Effector CD4-positive, alpha-beta T cell (primary cell): ENCODE data around the gene FOXD4L3. TPM values are rescaled to one million over a fixed set of nuclear protein-coding genes. Genes with fewer than 3 reads are reported as not detected.
"Not testable (repeated sequence)": the region's sequence is repeated elsewhere in the genome, so short reads cannot be mapped to it uniquely, and the experiment has no call there.

Experiments
- DNase-seq: peaks from one replicate; pipeline ENCODE4 v3.0.0-alpha.2; 2020
- total RNA-seq: gene quantifications from one replicate; lab custom pipeline; 2026; lab: John Stamatoyannopoulos, UW

FOXD4L3 gene
- not detected for total RNA-seq

DNA sequence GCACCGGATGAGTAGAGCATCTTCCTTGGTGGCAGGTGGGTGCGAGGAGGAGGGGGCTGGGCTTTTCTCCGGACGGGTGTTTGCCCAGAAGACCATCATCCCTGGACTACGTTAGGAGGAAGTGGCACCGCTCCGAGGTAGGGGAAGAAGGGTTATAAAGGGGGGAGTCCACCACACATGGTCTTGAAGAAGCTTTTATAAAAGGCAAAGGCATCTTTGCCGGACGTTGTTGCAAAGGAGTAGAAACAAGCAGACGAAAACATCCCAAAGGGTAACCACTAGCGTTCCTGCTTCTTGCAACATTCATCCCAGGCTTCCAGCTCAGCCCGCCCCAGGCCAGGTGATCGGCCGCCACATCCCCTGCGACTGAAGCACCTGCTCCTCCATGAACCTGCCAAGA lies at the start of gene FOXD4L3:
Gene FOXD4L3 (plus strand): TSS at position 301 of the 400 bp plus-strand sequence. CDS start 85 bp downstream, at position 386.
- DNase-seq, result not testable (repeated sequence)

DNA sequence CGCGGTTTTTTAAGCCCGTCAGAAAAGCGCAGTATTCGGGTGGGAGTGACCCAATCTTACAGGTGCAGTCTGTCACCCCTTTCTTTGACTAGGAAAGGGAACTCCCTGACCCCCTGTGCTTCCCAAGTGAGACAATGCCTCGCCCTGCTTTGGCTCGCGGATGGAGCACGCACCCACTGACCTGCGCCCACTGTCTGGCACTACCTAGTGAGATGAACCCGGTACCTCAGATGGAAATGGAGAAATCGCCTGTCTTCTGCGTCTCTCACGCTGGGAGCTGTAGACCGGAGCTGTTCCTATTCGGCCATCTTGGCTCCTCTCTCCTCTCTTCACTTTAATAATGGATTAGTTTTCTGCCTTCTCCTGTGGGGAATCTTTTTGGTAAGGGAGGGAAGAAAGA lies 21.6 kb upstream of the FOXD4L3 start:
- DNase-seq, result not testable (repeated sequence)

DNA sequence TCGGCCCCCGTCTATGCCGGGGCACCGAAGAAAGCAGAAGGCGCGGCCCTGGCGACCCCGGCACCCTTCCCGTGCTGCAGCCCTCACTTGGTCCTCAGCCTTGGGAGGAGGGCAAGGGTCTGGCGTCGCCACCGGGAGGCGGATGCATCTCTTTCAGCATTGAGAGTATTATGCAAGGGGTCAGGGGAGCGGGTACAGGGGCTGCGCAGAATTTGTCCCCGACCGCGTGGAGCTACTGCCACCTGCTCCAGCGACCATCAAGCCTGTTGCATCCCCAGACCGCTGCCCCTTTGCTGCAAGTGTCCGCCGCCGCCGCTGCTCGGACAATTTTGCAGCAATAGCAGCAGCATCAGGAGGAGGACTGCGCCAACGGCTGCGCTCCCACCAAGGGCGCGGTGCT lies 1.1 kb downstream of the FOXD4L3 start:
- not testable (repeated sequence) for DNase-seq

DNA sequence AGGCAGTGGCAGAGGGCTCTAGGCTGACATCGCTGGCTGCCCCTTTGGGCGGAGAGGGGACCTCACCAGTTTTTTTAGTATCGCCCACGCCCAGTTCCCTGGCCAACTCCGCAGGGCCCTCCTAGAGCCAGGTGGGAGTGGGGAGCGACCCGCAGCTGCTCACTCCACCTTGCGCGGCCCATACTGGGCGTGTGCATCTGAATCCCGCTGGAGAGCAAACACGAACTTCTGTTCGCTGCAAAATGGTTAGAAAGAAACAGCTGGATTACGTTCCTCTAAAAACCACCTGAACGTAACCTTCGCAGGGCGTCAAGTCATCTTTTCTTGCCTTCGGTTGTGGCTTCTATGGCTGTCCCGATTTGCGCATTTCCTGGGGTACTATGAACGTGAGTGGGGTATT lies 1.5 kb downstream of the FOXD4L3 start:
- DNase-seq, result not testable (repeated sequence)

DNA sequence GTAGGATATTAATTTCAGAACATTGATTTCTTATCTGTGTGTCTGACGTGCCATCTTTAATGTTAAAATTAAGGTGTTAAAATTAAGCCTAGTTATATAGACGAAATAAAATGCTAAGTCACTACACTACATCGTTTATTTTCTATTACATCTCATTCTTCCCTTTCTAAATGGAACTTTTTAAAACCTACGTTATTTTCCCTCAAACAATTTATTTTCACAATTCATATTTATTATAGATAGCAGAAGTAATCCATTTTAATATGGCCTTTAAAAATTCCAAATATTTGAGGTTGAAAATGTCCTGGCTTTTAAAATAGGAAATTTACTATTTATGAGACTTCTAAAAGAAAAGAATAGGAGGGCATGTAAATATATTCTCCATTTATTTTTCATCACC lies 2.1 kb downstream of the FOXD4L3 start:
- not testable (repeated sequence) for DNase-seq

DNA sequence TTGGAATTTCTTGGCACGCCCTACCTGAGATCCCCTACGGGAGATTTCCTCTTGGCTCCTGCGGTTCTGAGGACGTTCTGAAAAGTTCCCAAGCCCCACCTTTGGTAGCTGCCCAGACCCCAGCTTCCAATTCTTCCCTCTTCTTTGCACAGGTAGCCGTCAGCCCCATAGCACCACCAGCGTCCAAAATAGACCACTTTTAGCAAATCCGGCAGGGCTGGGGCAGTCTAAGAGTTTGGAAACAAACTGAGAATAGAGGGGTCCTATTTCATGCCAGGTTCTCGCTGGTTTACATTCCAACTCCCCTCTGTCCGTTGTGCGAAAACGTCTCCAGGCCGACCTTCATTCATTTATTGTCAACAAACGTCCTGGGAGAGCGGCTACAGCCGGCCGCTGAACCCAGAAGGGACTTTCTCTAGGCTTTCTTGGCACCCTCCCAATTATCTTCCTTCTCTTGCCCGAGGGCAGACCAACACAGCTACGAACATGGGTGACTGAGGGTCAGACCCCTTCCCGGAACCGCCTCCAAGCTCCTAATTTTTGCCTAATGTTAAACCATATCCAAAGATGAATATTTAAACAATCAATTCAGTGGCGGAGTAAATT lies 3.1 kb downstream of the FOXD4L3 start:
- not testable (repeated sequence) for DNase-seq

DNA sequence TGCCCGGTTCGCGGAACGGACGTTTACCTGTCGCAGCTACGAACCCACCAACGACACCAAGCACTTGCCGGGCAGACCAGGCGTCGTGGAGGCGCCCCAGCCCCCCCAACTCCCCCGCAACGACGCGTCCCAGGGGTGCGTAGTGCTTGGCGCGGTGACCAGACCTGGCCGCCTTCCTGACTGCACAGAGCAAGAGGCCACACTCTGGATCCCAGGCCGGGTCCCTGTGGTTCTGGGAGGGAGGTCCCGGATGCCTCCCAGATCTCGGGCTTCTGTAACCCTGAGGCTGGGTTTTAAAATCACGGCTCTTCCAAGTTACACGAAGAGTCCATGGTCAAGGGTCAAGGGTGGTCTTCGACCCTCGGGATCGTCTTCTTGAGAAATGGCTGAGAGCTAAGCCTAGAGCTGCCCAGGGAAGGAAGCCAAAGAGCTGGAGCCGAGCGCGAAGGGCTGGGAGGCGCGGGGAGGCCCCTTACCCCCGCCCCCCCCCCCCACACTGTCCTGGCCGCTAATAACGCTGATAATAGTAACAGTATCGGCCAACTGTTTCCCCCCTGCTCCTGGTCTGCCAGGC lies 3.8 kb downstream of the FOXD4L3 start:
- not testable (repeated sequence) for DNase-seq

DNA sequence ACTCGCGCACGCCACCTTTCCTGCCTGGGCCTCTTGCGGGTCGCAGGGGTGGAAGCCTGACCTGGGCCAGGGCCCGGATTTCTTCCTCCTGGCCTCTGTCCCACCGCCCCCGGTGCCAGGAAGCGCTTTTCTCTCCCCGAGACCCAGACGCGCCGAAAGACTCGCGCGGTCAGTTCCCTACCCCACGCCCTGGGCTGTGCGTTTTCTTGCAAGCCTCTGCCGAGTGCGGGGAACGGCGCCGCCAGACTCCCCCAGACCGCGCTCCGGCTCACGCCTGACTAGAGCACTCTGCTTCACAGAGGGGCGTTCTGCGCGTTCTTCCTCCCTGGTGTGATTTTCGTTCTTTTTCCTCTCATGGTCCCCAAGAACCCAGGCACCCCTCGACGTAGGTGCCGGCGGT lies 4.5 kb downstream of the FOXD4L3 start:
- DNase-seq, result not testable (repeated sequence)

DNA sequence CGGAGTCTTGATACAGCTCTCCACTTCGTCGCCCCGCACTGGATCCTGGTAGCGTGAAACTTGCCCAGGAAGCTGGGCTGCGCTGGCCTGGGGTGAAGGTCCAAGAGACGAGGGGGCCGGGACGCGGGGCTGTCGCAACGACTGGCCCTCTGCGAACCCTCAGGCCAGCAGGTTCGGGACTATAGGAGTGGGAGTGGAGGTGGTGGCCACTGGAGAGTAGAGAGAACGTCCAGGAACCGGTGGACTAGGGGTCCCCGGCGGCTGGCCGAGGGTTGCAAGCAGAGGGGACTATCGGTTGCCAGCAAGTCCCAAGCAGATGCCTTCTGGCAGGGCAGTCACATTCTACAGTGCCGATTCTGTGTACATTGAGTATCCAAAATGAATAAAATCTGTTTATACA lies 5.0 kb downstream of the FOXD4L3 start:
- DNase-seq, result not testable (repeated sequence)

DNA sequence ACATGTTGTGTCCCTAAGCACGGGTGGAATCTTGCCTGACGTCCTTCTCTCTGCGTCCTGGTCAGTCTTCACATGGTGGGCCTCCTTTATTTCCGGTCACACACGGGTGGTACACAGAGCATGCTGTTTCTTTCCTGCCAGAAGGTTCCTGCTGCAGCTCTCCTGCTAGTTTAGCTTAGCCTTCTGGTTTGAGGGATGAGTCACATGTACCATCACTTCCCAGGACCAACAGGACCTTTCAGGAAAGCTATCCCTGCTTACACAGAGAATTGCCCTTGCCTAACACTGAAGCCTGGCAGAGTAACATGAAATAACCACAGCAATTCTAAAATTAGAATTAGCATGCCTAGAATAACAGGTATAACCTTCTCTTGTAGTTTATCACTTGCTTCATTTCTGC lies 8.5 kb downstream of the FOXD4L3 start:
- not testable (repeated sequence) for DNase-seq

DNA sequence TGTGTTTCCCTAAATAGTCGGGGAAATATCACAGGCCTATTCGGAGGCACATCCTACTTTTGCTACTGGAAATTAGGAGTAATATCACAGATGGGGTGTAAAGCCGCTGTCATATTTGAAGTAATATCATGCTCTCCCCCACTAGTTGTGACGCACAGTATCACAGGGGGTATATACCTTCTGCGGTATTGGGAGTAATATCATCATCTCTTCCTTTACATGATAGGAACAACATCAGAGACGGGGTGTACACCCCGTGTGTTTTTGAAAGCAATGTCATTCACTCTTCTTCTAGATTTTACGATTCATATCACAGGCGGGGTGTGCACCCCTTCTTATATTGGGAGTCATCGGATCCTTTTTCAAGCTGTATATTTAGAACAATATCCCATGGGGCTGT lies 15.5 kb downstream of the FOXD4L3 start:
- not testable (repeated sequence) for DNase-seq

DNA sequence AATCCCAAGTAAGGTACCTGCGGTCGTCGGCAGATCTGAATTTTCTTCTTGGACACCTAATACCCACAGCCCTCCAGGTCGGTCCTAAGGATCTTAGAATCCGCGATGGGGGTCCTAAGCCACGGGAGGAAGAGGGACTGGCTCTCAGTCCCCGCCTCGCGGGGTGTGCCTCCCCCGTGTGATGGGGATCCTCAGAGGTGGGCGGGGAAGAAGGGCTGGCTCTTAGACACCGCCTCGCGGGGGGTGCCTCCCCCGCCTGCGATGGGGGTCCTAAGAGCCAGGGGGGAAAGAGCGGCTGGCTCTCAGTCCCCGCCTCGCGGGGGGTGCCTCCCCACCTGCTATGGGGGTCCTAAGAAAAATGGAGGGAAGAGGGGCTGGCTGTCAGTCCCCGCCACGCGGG lies 21.1 kb downstream of the FOXD4L3 start:
- DNase-seq, result not testable (repeated sequence)

DNA sequence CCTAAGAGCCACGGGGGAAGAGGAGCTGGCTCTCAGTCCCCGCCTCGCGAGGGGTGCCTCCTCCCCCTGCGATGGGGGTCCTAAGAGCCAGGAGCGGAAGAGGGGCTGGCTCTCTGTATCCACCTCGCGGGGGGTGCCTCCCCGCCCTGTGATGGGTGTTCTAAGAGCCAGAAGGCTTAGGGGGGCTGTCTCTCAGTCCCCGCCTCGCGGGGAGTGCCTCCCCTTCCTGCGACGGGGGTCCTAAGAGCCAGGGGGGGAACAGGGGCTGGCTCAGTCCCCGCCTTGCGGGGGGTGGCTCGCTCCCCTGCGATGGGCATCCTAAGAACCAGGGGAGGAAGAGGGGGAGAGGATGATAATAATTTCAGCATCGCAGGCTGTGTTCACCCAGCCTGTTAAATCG lies 21.9 kb downstream of the FOXD4L3 start:
- not testable (repeated sequence) for DNase-seq

DNA sequence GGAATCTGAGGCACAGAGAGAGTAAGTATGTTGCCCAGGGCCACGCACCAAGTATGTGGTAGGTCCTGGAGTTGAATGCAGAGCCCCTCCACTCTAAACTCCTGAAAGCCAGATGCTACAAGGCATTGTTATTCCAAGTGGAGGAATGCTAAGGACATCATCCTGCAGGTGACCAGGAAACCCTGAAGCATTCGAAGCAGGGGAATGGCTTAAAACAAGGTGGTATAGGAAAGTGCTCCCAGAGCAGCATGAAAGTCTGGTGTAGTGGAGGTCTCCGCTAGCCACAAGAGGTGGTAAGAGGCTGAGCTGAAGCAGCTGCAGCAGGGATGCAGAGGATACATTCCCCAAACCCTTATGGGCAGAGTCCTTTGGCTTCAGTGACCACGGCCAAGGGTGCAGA lies 26.4 kb downstream of the FOXD4L3 start:
- DNase-seq, result not testable (repeated sequence)

DNA sequence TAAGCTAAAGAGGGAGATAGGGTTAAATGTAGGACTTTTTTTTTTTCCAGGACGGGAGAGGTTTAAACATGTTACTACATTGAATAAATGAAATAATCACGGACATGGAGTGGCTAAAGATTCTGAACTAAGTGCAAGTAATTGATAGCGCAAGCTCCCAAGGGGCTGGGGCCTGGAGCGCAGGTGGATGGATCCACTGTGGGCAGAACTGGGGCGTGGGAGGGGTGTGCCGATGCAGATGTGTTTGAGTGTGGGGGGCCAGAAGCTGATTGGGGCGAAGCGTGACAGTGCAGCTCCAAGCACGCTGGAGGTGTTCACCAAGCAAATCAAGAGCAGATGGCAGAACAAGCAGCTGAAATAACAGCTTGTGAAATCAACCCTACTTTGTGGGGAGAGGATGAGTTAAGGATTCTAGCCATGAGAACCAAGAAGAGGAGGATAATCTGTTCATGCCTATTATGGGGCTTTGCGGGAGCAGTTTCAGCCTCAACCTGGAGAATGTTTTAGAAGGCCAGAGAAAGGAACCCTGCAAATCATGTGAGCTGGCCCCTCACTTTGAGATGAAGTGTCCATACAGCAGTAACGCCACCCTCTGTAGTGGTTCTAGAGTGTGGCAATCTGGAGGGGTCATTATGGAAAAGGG lies 28.0 kb downstream of the FOXD4L3 start:
- DNase-seq, result not testable (repeated sequence)

DNA sequence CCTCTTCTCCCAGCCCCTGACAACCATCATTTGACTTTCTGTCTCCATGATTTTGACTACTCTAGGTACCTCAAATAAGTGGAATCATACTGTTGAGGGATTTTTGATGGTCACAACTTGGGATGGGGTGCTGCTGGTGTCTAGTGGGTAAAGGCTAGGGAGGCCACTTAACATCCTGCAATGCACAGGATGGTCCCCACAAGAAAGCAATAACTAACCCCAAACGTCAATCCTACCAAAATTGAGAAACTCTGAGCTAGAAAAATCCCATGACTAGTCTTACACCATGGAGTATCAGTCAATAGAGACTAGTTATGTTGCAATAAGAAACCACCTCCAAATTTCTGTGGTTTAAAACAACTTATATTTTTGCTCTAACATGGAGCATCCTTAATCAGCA lies 29.5 kb downstream of the FOXD4L3 start:
- not testable (repeated sequence) for DNase-seq

DNA sequence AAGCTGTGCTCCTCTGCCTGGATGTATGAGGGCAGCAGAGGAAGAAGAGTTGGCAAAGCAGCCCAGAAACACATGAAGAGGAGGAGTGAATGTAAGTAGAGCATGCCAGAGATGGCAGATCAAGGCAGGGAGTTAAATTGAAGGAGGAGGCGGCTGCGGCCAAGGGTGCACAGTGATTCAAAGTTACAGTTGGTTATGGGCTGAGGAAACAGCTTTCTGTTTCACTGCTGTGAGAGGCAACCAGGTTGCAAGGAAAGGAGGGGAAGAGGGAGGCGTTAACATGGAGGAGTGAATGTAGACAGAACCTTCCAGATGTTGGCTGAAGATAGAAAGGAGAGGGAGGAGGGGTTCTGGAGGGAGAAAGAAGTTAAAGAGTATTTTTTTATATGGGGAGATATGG lies 33.3 kb downstream of the FOXD4L3 start:
- not testable (repeated sequence) for DNase-seq

DNA sequence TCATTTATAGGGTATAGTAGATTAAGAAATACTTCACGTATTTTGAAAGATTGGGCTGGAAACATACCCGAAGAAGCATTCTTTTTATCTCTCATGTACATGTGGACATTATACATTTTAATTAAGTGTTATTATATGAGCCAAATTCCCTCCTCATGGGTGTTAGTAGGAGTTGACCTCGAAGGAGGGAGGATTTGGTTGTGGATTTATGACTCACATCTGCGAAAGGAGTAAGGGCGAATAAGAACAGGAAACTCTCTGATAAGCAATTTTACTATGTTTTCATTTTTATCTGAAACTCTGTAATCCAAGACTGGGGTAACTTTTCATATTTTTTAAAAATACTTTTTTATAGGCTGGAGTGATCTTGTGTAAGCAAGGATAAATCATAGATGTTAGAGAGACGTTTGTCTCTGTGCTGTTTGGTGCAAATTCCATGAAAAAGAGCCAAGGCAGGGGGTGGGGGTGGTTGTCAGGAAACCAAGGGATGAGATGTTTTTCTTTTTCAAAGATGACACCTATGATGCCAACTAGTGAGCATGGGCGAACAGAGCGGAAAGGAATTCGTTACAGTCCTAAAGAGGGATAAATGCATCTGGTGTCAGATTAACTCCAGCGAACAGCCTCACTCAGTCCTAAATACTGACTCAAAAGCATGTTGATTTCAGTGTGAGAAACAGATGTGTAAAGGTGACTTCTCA lies 34.1 kb downstream of the FOXD4L3 start:
- DNase-seq, result not testable (repeated sequence)

DNA sequence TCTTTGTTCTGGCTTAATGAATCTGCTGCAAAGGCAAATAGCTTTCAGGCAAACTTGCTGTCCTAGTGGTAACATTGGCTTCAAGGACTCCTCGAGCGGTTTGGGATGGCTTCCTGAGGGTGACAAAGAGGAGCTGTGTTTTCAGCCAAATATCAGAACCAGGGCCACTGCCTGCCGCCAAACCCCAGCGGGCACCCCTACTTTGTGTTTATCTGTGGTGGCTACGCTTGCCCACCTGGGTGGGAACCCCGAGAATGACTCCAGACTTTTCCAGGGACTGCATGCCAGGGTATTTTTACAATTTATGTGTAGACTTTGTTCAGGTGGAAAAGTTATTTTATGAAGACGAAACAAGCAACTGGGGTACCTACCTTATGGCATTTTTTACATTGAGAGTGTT lies 35.3 kb downstream of the FOXD4L3 start:
- DNase-seq, result not testable (repeated sequence)

DNA sequence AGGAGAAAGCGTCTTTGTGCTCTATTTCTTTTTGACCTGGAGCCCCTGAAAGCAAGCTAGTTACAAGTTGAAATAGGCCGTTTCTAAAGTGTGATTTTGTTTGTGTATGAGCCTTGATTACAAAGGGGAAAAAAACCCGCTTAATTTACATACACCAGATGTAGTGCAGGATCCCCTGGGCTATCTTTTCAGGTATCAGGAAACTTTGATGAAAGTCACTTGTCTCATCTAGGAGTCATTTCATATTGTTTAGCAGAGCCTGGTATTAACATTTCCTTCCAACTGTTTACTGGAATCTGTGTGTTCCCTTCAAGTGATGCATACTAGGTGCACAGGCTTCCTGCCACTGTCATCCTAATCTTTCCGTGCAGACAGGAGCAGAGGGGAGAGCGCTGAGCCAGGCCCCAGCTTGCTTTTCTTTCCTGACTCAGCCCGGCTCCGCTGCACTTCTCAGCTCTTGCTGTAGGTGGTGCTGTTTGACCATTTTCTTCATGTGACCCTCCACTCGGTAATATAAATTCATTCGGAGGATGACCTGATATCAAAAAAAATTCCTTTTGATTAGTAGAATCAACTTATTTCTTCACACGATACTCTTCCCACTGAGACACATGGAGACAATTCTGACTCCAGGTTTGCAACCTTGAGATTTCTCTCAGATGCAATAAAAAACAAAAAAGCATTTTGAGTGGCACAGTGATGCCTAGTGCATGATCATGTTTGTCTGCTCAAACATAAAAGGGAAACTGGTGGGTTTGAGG lies 39.8 kb downstream of the FOXD4L3 start:
- DNase-seq, result not testable (repeated sequence)

DNA sequence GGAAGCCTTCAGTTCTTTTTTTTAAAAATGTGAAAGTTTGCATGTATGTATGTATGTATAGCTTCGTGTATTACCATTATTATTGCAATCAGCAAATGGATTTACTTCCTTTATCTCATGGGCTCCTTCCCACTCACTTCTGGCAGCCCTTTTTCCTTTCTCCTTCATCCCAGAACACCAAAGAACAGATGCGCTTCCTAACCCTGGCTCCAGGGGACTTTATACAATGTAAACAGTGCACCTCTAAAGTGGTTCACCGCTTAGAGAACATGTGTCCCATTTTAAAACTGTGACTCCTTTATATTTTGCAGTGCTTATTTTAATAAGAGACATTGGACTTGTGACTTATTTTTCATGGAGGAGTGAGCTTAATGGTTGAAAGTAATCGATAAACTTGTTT lies 40.6 kb downstream of the FOXD4L3 start:
- not testable (repeated sequence) for DNase-seq

DNA sequence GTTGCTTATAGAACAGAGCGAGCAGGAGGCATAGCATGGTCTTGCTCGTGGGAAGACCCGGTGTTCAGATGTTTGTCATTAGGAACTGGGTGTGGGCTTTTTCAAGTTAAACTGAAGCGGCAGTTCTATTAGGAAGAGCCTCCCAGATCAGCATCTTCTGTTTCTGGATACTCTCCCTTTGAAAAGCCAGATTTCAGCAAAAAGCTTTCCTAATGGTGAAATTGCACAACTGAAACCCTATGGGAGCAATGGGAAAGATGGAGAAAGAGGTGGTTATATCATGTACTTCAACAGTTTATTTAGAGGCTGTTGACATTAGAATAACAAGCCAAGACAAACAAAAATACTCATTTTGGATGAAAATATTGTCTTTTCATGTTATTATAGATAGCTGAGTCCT lies 41.3 kb downstream of the FOXD4L3 start:
- DNase-seq, result not testable (repeated sequence)

DNA sequence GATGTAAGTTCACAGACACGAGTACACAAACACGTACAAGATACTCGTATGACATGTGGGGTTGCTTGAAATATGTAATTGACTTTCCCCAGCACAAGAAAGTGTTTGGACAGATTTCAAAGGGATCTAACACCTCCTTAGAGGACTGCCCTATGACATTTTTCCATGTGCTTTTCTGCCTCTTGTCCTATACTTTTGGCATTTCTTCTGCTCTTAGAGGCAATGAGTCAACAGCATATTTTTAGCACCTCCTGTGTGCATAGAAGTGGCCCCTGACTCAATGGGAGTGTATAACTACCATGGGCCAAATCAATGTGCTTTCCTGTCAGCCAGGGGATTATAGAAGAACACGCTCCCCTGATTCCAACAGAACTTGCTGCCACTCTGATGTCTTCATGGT lies 49.0 kb downstream of the FOXD4L3 start:
- not testable (repeated sequence) for DNase-seq
